Bronchial epithelial cell (primary cell): Measurements from ENCODE around the gene CCDC43. TPM values are rescaled to one million over a fixed set of nuclear protein-coding genes. Genes with fewer than 3 reads are reported as not detected.

ENCODE experiments used
- DNase-seq: peaks from one replicate; pipeline ENCODE4 v3.0.0-alpha.2; 2010; ENCODE audit warnings: low read depth
- FAIRE-seq: peaks from 2 replicates; lab custom pipeline; 2011; peaks lifted over from hg19 to GRCh38; lab: Jason Lieb, UNC
- H3K27me3 ChIP-seq: 2 replicates; pipeline ENCODE4 v1.5.1; 2011; ENCODE audit warnings: low read length; ENCODE audit not compliant: control insufficient read depth, insufficient read depth
- H3K36me3 ChIP-seq: 2 replicates; pipeline ENCODE4 v1.5.1; 2011; ENCODE audit warnings: low read length; ENCODE audit not compliant: control insufficient read depth, insufficient read depth
- H3K4me3 ChIP-seq: 2 replicates; pipeline ENCODE4 v1.5.1; 2011; ENCODE audit warnings: mild to moderate bottlenecking, low read depth, low read length, control low read depth
- total RNA-seq: library from RNA; depleted of rRNA; stranded (reverse); fragments of >200 nt; gene quantifications from 2 replicates; pipeline ENCODE4 v1.2.1, GENCODE V29; 2014
- TF ChIP-seq, protein P1 (sequence below): IDR thresholded peaks from 2 replicates; pipeline ENCODE4 v1.5.1; 2011; ENCODE audit warnings: mild to moderate bottlenecking, moderate library complexity, low read length, control low read depth, inconsistent platforms; ENCODE audit not compliant: insufficient read depth, severe bottlenecking

The CCDC43 gene
- total RNA-seq, 1 donor from 2014 or later: 46.1 TPM

DNA sequence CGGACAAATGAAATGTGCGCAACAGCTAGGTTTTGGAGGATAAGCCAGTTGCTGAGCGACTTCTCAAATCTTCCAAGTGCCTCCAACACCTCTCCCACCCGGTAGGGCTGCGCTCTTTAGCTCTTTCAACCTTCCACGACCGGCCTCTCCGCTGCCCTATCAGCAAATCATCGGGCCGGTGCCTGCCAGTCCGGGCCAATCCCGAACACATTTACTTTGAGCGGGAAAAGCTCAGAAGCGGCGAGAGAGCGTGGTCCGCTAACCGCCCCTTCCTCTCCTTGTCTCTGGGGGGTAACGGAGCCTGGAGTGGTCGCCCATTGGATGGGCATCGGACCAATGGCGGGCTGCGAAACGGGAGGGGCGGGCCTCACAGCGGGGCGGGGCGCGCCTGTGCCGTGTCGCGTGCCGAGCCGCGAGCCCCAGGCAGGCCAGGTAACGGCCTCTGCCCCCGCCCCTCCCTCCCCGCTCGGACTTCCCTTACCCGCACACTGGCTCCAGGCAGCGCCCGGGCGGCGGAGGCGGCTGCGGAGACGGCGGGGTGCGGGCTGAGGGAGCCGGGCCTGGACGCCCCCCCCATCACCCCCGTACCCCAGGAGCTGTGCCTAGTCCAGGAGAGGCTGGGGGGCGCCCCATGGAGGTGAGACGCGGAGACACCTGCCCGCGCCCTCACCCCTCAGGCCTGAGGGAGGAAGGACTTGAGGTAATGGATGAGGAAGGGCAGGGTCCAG is 33.4 kb downstream of the CCDC43 start, which contains the start of gene MEIOC:
MEIOC (plus strand) TSS at position 486 of the 728 bp plus-strand sequence; CDS start at position 632, 146 bp downstream.
- Histone ChIP-seq H3K4me3 (no peak within 1 kb of the TSS), H3K27me3 (peaks cover 15% of the 10 kb centered on the region), H3K36me3 (no peaks in the 10 kb centered on the region)
- no peak for FAIRE-seq
- TF ChIP-seq, protein P1, sequence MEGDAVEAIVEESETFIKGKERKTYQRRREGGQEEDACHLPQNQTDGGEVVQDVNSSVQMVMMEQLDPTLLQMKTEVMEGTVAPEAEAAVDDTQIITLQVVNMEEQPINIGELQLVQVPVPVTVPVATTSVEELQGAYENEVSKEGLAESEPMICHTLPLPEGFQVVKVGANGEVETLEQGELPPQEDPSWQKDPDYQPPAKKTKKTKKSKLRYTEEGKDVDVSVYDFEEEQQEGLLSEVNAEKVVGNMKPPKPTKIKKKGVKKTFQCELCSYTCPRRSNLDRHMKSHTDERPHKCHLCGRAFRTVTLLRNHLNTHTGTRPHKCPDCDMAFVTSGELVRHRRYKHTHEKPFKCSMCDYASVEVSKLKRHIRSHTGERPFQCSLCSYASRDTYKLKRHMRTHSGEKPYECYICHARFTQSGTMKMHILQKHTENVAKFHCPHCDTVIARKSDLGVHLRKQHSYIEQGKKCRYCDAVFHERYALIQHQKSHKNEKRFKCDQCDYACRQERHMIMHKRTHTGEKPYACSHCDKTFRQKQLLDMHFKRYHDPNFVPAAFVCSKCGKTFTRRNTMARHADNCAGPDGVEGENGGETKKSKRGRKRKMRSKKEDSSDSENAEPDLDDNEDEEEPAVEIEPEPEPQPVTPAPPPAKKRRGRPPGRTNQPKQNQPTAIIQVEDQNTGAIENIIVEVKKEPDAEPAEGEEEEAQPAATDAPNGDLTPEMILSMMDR: no peak
- no peak for DNase-seq

DNA sequence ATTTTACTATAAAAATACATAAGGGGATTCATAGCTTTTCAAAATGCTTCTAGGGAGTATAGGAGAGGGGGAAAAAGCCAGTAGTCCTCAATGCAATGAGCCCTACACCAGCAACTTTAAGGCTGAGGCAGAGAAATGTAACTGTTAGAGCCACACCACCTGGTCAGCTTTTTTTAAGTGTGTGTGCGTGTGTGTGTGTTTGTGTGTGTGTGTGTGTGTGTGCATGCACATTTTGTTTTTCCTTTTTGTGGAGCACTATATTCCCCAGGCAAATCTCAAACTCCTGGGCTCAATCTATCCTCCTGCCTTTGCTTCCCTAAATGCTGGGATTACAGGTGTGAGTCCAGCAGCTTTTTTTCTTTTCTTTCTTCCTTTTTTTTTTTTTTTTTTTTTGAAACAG is 35.6 kb downstream of the CCDC43 start:
- Histone ChIP-seq H3K36me3 (no peaks in the 10 kb centered on the region), H3K4me3 (no peak overlapping the region), H3K27me3 (peaks cover 15% of the 10 kb centered on the region)
- DNase-seq: no peak
- TF ChIP-seq, protein P1: no peak
- FAIRE-seq: no peak

DNA sequence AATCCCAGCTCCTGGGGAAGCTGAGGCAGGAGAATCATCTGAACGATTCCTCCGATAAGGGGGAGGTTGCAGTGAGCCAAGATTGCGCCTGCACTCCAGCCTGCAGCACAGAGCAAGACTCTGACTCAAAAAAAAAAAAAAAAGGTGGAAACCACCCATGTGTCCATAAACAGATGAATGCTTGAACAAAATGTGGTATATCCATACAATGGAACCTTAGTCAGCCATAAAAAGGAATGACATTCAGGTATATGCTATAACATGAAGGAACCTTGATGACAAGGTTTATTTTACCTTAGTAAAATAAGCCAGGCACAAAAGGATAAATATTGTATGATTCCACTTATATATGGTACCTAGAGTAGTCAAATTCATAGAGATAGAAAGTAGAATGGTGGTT is 36.2 kb downstream of the CCDC43 start:
- DNase-seq: no peak
- TF ChIP-seq, protein P1: no peak
- H3K27me3 ChIP-seq: peaks cover 15% of the 10 kb centered on the region
- H3K36me3 ChIP-seq: no peaks in the 10 kb centered on the region
- no peak overlapping the region for H3K4me3 ChIP-seq
- FAIRE-seq: no peak

DNA sequence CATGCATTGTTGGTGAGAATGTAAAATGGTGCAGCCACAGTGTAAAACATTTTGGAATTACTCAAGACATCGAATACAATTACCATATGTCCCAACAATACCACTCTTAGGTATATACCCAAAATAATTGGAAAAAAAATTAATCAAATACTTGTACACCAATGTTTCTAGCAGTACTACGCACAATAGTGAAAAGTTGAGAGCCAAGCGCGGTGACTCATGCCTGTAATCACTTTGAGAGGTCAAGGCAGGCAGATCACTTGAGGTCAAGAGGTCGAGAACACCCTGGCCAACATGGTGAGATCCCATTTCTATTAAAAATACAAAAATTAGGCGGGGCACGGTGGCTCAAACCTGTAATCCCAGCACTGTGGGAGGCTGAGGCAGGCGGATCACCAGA is 36.8 kb downstream of the CCDC43 start:
- TF ChIP-seq, protein P1: no peak
- DNase-seq (no peak), FAIRE-seq (no peak)
- Histone ChIP-seq H3K4me3 (no peak overlapping the region), H3K27me3 (peaks cover 15% of the 10 kb centered on the region), H3K36me3 (no peaks in the 10 kb centered on the region)

DNA sequence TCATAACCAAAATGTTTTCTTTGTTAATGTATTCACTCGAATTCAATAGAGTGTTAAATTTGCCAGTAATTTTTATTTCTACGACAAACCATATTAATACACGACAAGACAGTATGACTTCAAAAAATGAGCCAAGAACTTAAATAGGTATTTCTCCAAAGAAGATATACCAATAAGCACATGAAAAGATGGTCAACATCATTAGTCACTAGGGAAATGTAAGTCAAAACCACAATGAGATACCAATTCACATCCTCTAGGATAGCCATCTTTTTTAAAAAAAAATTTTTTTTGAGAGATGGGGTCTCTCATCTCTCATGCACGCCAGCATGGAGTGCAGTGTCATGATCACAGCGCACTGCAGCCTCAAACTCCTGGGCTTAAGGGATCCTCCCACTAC is 38.3 kb downstream of the CCDC43 start:
- H3K4me3 ChIP-seq: no peak overlapping the region
- DNase-seq (no peak), FAIRE-seq (no peak)
- H3K36me3 ChIP-seq: no peaks in the 10 kb centered on the region
- H3K27me3 ChIP-seq: peaks cover 11% of the 10 kb centered on the region
- TF ChIP-seq, protein P1: no peak
